ENCODE measurements around the gene ATAD3A.

DNA sequence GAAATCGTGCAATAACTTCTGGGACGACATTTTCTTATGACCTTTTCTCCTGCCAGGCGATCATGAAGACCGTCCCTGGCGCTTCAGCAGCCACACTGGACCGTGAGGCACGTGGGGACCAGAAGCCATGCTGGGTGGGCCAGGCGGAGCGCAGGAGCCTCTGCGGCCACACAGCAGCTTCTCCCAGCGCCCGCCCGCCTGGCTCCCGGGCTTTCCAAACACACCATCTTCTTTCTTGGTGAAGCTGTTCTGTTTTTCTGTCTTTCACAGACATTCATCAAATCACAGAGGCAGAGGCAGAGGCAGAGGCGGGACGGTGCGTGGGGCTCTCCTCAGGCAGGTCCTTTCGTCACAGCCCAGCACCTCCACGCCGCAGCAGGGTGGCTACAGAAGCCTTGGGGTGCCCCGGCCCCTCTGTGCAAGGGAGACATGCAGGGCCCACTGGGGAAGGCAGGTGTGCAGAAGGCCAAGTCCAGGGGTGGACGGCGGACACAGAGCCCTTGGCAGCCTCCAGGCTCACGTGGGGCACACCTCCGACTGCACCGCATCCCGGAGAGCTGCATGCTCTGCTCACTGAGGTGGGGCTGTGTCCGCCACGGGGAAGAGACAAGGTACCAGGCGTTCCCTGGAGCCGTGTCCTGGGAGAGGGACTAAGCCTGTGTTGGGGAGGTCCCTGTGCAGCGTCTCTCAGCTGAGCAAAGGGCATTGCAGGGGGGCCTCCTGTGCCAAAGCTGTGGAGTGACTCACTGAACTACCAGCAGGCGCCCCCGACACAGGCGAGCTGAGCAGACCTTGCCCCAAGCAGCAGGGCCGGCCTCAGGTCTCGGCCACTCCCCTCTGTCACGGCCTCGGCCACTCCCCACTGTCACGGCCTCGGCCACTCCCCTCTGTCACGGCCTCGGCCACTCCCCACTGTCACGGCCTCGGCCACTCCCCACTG lies 31.1 kb downstream of the ATAD3A start:
- TF ChIP-seq POLR2AphosphoS5 (IDR thresholded peaks at IDR 0.05), result peak; percentile 4 to 39 (median 19)
- TF ChIP-seq, protein P1, sequence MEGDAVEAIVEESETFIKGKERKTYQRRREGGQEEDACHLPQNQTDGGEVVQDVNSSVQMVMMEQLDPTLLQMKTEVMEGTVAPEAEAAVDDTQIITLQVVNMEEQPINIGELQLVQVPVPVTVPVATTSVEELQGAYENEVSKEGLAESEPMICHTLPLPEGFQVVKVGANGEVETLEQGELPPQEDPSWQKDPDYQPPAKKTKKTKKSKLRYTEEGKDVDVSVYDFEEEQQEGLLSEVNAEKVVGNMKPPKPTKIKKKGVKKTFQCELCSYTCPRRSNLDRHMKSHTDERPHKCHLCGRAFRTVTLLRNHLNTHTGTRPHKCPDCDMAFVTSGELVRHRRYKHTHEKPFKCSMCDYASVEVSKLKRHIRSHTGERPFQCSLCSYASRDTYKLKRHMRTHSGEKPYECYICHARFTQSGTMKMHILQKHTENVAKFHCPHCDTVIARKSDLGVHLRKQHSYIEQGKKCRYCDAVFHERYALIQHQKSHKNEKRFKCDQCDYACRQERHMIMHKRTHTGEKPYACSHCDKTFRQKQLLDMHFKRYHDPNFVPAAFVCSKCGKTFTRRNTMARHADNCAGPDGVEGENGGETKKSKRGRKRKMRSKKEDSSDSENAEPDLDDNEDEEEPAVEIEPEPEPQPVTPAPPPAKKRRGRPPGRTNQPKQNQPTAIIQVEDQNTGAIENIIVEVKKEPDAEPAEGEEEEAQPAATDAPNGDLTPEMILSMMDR (IDR thresholded peaks at IDR 0.05 in 8 of 11, conservative IDR thresholded peaks at IDR 0.05 in 3 of 11), result no peak
- TF ChIP-seq POLR2A (IDR thresholded peaks at IDR 0.05), result no peak

Measured in spleen (tissue), 7 donors.